ENCODE data around the gene ZNF662. TPM values are rescaled to one million over a fixed set of nuclear protein-coding genes. Genes with fewer than 3 reads are reported as not detected.
A peak's percentile ranks its signal among the peaks of the same experiment; 100 is the strongest.

Gene ZNF662
- total RNA-seq, 1 experiment from 2014 or later = 2.7 TPM

DNA sequence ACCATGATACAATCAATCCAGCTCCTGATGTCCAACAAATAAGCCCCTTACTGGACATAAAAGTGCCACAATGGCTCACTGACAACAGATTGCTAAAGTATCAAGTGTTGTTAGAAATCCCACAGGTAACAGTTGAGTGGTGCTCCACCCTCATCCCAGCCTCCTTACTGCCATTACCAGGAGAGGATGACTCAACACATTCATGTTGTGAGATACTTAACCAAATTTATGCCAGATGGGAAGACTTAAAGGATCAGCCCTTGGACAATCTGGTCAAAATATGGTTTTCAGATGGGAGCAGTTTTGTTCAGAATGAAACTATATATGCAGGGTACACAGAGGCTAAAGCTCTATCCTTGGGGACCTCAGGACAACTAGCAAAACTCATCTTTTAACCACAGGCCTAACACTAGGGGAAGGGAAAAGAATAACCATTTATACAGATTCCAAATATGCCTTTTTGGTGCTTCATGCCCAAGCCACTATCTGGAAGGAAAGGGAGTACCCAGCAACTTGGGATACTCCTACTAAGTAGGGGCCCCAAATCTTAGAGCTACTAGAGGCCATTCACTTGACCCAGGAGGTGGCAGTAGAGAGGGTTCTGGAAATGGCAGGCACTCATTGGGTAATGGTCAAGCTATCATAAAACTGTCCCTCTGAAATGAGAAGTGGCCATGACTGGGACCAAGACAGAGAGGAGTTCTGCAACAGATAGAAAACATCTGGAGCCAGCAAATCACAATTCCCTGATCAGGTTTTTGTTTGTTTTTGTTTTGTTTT lies 6.9 kb upstream of the ZNF662 start:
- peak; percentile 58 for ATAC-seq
- DNase-seq (ENCODE audit: low spot score) = no peak
- Mint-ChIP-seq H3K27ac (no peak overlapping the region), H3K36me3 (no peaks in the 10 kb centered on the region), H3K9me3 (peaks cover 6% of the 10 kb centered on the region), H3K4me1 (peaks cover 17% of the 10 kb centered on the region), H3K27me3 (ENCODE audit: low read depth) (no peaks in the 10 kb centered on the region; the same call in 1 of the 2 replicates), H3K4me3 (no peak overlapping the region)
- ChIA-PET CTCF (interaction anchor here (0.5 to 1.3 kb wide), 7 partner anchors 8 to 149 kb away, joined by 3 to 7 read pairs (median 3); no protein-coding TSS in a partner anchor), POLR2A (interaction anchor here (0.7 kb wide), 1 partner anchor 1294 kb away, joined by 6 read pairs; no protein-coding TSS in a partner anchor)
- TF ChIP-seq NR3C1 (CRISPR knock-in tag; conservative IDR thresholded peaks at IDR 0.05; ENCODE audit: low read depth) = no peak
- no peak for TF ChIP-seq EMX1 (CRISPR knock-in tag; IDR thresholded peaks at IDR 0.05)
- TF ChIP-seq, protein P1, sequence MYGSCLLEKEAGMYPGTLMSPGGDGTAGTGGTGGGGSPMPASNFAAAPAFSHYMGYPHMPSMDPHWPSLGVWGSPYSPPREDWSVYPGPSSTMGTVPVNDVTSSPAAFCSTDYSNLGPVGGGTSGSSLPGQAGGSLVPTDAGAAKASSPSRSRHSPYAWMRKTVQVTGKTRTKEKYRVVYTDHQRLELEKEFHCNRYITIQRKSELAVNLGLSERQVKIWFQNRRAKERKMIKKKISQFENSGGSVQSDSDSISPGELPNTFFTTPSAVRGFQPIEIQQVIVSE (CRISPR knock-in tag; IDR thresholded peaks at IDR 0.05; ENCODE audit: borderline replicate concordance) = no peak
- no peak for TF ChIP-seq STAT6 (CRISPR knock-in tag; conservative IDR thresholded peaks at IDR 0.05; ENCODE audit: low read depth)
- TF ChIP-seq ZNF138 (CRISPR knock-in tag; conservative IDR thresholded peaks at IDR 0.05) = no peak

DNA sequence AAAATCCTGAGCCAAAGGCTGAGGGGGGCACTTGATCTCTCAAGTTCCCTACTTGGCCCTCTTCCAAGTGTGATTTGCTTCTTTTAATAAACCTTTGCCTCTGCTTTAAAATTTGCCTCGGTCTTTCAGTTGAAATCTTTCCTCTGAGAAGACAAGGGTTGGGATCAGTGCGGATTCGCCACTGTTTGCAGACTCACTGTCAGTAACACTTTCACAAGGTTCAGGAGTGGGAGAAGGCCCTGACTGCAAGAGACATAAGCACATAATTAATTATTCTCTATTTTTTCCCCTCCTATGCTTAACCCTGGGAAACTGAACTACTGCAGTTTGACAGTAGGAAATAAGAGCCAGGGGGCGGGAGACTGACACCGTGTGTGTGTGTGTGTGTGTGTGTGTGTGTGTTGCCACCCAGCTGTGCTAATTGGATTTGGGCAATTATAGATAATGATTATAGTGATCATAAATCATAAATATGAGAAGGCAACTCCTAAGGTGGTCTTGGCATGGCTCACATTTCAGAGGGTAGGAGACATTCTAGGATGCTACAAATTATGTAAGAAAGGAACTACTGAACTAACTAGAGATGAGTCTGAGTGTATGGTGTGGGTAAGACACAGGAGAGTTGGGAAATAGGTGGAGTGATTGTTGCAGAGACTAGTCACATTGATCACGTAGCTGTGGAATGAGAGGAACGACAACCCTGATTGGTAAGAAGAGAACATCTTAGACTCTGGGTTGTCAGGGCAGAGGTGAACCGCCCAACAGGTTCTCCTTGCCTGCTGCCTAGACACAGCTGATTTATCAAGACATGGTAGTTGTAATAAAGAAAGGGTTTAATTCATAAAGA lies 5.5 kb upstream of the ZNF662 start:
- CTCF ChIA-PET = no interaction called here
- no peaks in the 10 kb centered on the region for H3K36me3 Mint-ChIP-seq

DNA sequence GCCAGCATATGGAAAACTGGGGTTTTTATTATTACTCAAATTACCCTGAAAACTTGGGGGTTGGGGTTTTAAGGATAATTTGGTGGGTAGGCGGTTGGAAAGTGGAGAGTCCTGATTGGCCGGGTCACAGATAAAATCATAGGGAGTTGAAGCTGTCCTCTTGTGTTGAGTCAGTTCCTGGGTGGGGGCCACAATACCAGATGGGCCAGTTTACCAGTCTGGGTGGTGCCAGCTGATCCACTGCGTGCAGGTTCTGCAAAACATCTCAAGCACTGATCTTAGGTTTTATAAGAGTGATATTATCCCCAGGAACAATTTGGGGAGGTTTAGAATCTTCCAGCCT lies 4.9 kb upstream of the ZNF662 start:
- peaks cover 12% of the 10 kb centered on the region for H3K4me1 Mint-ChIP-seq
- H3K27ac Mint-ChIP-seq = no peak overlapping the region
- CTCF ChIA-PET = no interaction called here
- DNase-seq (ENCODE audit: low spot score) = no peak
- peaks cover 19% of the 10 kb centered on the region for H3K9me3 Mint-ChIP-seq
- no peak overlapping the region for H3K4me3 Mint-ChIP-seq
- POLR2A ChIA-PET = no interaction called here
- H3K27me3 Mint-ChIP-seq (ENCODE audit: low read depth) = peaks cover 6% of the 10 kb centered on the region; the same call in 1 of the 2 replicates
- H3K36me3 Mint-ChIP-seq = no peaks in the 10 kb centered on the region
- ATAC-seq = no peak
- TF ChIP-seq OVOL2 (CRISPR knock-in tag; IDR thresholded peaks at IDR 0.05; ENCODE audit: borderline replicate concordance) (no peak), ATF1 (CRISPR knock-in tag; IDR thresholded peaks at IDR 0.05) (no peak), SP1 (CRISPR knock-in tag; conservative IDR thresholded peaks at IDR 0.05) (no peak), ZNF232 (CRISPR knock-in tag; IDR thresholded peaks at IDR 0.05) (no peak), NFATC4 (CRISPR knock-in tag; IDR thresholded peaks at IDR 0.05) (no peak), JUN (CRISPR knock-in tag; IDR thresholded peaks at IDR 0.05) (no peak), FOXP1 (CRISPR knock-in tag; IDR thresholded peaks at IDR 0.05; ENCODE audit: borderline replicate concordance) (no peak), ZNF425 (CRISPR knock-in tag; conservative IDR thresholded peaks at IDR 0.05) (no peak), NR2C2 (CRISPR knock-in tag; IDR thresholded peaks at IDR 0.05) (no peak), NFE2L1 (CRISPR knock-in tag; IDR thresholded peaks at IDR 0.05) (no peak), FOXP4 (CRISPR knock-in tag; IDR thresholded peaks at IDR 0.05) (no peak), RELA (CRISPR knock-in tag; IDR thresholded peaks at IDR 0.05; ENCODE audit: borderline replicate concordance) (no peak), TEAD4 (CRISPR knock-in tag; IDR thresholded peaks at IDR 0.05) (no peak), SMAD4 (CRISPR knock-in tag; IDR thresholded peaks at IDR 0.05) (no peak)
- TF ChIP-seq, protein P2, sequence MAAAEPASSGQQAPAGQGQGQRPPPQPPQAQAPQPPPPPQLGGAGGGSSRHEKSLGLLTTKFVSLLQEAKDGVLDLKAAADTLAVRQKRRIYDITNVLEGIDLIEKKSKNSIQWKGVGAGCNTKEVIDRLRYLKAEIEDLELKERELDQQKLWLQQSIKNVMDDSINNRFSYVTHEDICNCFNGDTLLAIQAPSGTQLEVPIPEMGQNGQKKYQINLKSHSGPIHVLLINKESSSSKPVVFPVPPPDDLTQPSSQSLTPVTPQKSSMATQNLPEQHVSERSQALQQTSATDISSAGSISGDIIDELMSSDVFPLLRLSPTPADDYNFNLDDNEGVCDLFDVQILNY (CRISPR knock-in tag; IDR thresholded peaks at IDR 0.05) = no peak

More for the DNA sequence above, 5.5 kb upstream of the ZNF662 start:
- DNase-seq (ENCODE audit: low spot score) (no peak), ATAC-seq (no peak)
- H3K27me3 Mint-ChIP-seq (ENCODE audit: low read depth) = peaks cover 6% of the 10 kb centered on the region; the same call in 1 of the 2 replicates
- POLR2A ChIA-PET = no interaction called here
- no peak overlapping the region for H3K27ac Mint-ChIP-seq
- TF ChIP-seq NR1H2 (CRISPR knock-in tag; IDR thresholded peaks at IDR 0.05) = no peak
- H3K9me3 Mint-ChIP-seq = peaks cover 16% of the 10 kb centered on the region
- H3K4me1 Mint-ChIP-seq = peaks cover 15% of the 10 kb centered on the region
- H3K4me3 Mint-ChIP-seq = no peak overlapping the region
